GM18951 (cell line): ENCODE data around the gene KIRREL3.

Experiments
- POLR2A ChIP-seq: IDR thresholded peaks from 4 replicates; pipeline ENCODE4 v1.6.1; 2011; ENCODE audit warnings: mild to moderate bottlenecking; ENCODE audit not compliant: insufficient read length, insufficient read depth; ENCODE audit errors: extremely low read depth
- in situ Hi-C: fragments of 300-500 bp; cut with MboI; formaldehyde crosslinking; loops from one replicate; pipeline ENCODE4 v1.12.0; 2022; ENCODE audit warnings: low sequenced_read_pairs, mixed read lengths, inconsistent platforms; ENCODE audit not compliant: unreplicated experiment

Gene KIRREL3

DNA sequence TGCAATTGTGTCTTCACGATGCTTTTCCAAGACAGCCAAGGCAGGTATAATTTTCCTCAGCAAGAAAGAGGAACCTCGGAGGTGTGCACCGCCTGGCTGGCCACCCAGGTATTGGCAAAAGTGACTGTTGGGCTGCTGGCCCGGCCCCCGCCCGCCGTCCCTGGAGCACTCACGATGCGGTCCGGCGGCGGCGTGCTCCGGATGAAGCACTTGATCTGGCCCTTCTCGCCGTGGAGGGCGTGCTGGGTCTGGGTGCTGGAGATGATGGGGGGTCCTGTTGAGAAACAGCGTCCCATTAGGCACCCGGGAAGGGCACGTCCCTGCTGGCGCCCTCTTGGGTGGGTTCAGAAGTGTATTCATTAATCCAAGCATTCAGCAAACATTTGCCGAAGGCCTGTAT lies 560.3 kb downstream of the KIRREL3 start:
- no peak for TF ChIP-seq POLR2A
- in situ Hi-C loops = loop anchor here (10.0 kb wide), 1 partner anchor 545 kb away; no protein-coding TSS in a partner anchor

DNA sequence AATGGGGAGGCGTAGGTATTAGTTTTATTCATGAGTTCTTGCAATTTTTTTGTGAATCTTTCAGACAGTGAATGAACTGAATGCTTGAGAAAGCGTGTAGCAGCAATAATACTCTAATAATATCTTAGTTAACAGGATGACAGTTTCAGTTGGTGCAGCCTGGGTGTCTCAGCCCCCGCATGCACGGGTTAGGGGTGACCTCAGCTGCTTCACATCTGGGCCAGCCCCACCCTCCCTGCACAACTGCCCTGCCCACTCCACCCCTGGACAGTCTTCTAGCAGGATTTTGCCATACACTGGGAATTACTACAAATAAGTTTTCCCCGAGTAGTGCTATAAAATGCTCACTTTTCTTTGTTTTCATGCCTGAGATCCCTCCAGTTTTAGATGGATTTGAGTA lies 561.9 kb downstream of the KIRREL3 start:
- in situ Hi-C loops = no loop called here
- TF ChIP-seq POLR2A = no peak

DNA sequence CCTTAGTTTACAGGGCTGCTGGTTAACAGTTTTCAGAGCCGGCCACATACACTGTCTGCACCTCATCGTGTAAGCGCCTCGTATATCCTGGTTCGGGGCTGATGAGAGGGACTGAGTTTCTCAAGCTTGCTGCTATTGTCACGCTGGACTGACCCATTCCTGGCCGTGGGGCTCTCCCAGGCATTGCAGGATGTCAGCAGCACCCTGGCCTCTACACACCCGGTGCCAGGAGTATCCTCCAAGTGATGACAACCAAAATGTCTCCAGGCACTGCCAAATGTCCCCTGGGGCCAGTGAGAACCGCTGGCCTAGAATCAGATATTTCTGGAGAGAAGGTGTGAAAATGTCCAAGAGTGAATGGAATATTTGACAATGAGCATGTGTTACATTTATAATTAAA lies 562.3 kb downstream of the KIRREL3 start:
- in situ Hi-C loops = no loop called here
- no peak for TF ChIP-seq POLR2A

DNA sequence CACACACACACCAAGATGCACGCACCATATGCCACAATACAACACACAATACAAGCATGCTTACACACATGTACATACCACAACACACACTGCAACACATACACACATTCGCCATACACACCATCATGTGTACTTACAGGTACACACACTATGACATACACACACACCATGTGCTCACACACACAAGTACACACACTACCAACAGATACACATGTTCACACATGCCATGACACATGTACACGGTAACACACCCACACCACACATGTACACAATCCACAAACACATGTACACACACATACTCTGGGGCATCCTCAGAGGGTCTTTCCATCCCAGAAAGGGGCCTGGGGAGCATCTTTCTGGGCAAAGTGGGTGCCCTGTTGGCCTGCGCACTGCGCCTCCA lies 562.8 kb downstream of the KIRREL3 start:
- in situ Hi-C loops = no loop called here
- TF ChIP-seq POLR2A = no peak

DNA sequence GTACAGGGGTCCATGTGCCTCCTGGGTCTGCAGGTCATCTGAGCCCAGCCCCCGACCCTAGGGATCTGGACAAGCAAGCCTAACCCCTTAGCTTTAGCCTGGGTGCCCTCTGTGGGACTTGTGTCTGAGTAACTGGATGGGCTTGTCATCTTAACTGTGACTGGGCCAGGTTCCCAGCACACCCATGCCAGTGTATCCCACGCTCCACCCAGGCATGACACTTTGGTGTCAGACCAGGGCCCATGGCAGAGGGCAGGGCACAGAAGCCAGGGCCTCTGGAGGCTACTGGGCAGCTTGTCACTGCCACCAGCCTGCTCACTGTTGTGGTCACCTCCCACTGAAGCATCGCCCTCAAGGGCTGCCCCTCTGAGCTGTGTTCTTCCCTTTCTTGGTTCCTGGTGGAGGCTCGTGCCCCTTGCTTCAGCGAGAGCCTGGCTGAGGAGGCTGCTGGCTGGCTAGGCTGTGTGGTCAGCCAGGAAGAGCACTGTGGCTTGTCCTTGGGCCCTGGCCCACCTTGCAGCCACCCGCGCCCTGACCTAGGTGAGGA lies 564.3 kb downstream of the KIRREL3 start:
- no peak for TF ChIP-seq POLR2A
- in situ Hi-C loops = no loop called here

DNA sequence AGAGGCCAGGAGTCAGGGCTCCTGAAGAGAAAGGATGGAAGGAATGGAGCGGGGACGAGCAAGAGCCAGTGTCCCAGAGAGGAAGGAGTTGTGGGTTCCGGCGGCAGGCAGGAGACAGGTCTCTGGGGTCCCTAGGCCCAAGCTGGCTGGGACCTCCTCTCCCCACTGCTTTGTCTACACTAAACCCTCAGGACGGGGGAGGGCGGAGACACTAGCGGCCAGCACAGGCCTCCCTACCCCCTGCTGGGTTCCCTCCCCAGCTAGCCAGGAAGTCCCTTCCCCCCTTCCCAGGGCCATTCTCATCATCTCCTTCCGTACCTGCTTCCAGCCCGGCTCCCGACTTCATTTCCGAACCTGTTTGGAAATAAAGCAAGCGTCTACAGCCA lies 565.6 kb downstream of the KIRREL3 start:
- in situ Hi-C loops = no loop called here
- TF ChIP-seq POLR2A = no peak

DNA sequence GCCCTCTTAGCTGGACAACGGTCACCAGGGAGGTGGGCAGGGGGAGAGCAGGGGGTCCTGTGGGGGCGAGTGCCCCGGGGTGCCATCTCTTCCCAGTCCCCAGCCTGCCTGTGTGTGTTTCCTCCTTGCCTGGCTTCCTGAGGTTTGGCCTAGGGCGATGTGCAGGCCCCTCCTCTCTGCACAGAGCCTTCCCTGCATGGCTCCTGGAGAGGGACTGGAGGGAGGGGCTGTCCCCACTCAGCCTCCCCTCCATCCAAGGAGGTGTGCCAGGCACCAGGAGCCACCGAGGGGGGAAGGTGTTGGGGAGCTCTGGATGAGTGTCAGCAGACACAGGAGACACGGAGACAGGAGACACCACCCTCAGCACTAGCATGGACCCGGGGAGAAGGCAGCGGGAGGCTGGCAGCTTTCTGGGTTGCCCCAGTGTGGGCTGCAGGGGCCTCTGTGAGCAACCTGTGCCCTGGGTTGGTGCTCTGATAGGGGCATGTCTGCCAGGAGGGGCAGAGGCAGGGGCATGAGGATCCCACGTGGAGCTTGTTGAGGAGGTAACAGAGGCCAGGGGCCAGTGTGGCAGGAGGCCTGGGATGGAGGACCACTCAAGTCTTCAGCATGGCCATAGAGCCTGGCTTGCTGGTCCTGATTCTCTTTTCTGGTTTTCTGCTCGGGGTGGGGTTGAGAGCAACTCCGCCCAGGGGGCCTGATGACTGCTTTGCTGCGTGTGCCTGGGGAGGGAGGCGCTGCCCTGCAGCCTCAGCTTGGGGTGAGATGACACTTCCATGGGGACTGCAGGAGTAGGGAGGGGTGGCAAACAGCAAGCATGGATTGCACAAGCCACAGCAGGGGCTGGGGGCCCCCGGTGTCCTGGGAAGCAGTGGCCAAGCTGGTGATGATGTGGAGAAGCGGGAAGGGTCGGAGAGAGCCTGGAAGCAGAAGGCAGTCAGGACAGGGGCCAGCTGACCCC lies 566.3 kb downstream of the KIRREL3 start:
- TF ChIP-seq POLR2A = no peak
- in situ Hi-C loops = no loop called here

DNA sequence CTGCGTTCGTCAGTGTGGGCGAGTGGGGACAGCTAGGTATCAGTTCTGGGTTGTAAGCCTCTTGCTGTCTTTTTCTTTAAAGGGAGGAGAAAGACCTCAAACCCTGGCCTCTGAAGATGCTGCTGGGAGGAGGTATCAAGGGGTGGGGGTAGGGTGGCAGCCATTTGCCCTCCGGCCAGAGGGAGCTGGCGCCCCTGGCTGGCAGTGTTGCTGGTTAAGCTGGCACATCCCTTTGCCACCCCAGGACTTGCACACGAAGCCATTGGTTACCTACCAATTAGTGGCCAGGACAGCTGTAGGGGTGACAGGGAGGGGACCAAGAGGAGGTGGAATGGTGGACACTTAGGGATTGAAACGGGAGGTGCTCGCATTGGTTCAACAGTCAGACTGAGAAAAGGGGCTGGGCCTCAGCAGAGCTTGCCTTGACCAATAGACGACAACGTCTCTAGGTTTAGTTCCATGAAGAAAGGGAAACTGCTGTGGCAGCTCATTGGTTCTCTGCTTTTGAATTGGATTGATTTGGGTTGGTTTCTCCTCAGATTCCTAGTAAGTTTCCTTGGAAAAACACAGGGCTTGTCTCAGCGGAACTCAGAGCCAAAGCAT lies 567.2 kb downstream of the KIRREL3 start:
- TF ChIP-seq POLR2A = no peak
- in situ Hi-C loops = no loop called here

DNA sequence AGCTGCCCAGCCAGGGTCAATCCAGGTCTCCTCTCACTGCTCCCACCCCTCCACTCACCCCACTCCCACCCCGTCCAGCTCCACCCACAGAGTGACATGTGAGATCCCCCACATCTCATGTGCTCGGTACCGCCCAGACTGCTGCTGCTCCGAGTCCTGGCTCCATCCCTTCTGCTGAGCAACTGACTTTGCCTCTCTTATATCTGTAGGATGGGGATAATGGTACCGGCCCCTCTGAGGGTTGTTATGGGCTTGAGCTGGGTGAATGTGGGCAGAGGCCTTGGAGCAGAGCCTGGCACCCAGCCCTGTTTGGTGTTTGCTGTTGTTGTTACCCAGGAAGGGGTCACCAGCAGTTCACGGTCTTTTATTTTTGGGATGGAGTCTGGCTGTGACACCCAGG lies 568.0 kb downstream of the KIRREL3 start:
- no peak for TF ChIP-seq POLR2A
- in situ Hi-C loops = no loop called here

DNA sequence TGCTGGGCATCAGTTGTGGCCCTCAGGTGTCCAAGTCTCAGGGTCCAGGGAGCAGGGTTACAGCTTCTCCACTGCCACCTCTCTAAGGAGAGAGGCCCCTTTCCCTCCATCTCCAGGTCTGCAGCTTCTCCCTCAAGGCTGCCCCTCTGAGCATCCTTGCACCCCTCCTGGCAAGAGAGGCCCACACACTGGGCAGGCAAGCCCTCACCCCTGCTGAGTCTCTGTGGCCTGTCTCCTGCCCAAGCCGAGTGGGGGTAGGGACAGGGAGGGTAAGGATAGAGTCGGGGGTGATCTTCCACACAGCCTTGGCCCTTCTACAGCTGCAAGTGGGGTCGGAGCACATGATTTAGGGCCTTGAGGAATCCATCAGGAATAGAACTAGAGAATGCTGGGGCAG lies 568.5 kb downstream of the KIRREL3 start:
- in situ Hi-C loops = no loop called here

DNA sequence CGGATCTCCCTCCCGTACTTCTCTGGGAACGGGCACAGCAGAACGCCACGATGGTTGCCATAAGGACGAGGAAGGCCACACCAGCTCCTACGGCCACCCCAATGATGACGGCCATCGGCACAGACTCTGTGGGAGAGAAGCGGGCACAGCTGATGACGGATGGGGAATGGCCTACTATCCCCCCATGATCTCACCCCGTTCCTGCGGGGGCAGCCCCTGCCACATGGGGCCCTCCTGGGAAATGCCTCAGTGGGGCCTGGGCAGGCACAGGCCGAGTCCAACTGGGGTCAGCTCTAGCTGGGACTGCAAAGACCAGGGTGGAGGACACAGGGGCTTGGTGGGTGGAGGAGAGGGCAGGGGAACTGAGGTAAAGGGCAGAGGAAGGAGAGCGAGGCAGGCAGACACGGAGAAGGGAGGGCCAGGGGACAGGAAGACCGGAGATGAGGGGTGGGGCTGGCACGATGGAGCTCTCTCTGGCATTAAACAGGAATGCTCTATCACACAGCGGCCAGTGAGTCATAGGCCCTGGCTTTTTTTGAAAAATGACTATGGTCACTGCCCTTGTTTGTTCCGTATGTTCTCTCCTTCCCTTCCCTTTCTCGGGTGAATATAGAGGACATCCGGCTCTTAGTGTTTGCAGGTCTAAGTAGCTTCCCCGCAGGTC lies 569.0 kb downstream of the KIRREL3 start:
- TF ChIP-seq POLR2A = no peak
- in situ Hi-C loops = no loop called here

More for the DNA sequence above, 568.5 kb downstream of the KIRREL3 start:
- TF ChIP-seq POLR2A = no peak

DNA sequence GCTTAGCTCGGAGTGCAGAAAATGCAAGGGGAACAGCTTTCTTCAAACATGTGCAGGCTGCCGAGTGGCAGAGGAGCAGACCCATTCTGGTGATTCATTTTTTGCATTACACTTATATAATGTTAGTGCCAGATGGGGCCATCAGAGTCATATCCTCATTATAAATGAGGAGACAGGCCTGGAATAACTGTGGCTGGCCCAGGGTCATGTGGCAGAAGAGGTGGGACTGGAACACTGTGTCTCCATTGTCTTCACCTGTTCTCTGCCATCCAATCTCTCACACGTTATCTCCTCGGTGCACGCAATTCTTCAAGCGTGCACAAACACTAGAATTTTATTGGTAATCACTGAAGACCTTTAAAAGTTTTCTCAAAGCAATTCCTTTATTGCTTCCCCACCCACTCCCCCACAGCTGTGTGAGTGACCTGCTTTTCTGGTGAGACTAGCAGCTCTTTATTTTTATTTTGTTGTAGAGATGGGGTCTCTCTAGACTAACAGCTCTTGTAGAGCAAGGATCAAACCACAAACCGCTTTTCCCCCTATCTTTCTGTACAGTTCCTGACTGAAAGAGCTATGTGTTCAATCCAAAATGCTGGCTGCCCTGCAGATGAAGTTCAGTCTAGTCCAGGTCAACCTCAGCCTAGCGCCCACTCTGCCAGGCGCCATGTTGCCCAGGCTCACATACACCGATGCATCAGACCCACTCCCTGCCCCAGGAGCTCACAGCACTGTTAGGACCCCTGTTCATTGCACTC lies 569.8 kb downstream of the KIRREL3 start:
- no peak for TF ChIP-seq POLR2A
- in situ Hi-C loops = no loop called here
